ENCODE data around the gene CR1.
"Not testable (repeated sequence)": the region's sequence is repeated elsewhere in the genome, so short reads cannot be mapped to it uniquely, and the experiment has no call there.

Gene CR1

GRCh38 chr1:207638487-207639145, 142.7 kb downstream of the CR1 start:
- in situ Hi-C loops (cut with HindIII; ENCODE audit: low sequenced_read_pairs) = not testable (repeated sequence)

GRCh38 chr1:207639362-207639761, 143.4 kb downstream of the CR1 start:
- in situ Hi-C loops (cut with HindIII; ENCODE audit: low sequenced_read_pairs) = not testable (repeated sequence)

- in situ Hi-C loops (cut with HindIII; ENCODE audit: low sequenced_read_pairs) = no loop called here
Measured at GRCh38 chr1:207644166-207644851, 148.4 kb downstream of the CR1 start.

- in situ Hi-C loops (cut with HindIII; ENCODE audit: low sequenced_read_pairs) = no loop called here
Measured at GRCh38 chr1:207644852-207645634, 149.1 kb downstream of the CR1 start, which contains the start of gene CR1L. Gene CR1L (plus strand): TSS chr1:207645133. CDS start chr1:207645234, 101 bp downstream.

- in situ Hi-C loops (cut with HindIII; ENCODE audit: low sequenced_read_pairs) = no loop called here
Measured at GRCh38 chr1:207645635-207646081, 149.7 kb downstream of the CR1 start.

- in situ Hi-C loops (cut with HindIII; ENCODE audit: low sequenced_read_pairs) = no loop called here
Measured at GRCh38 chr1:207646171-207646570, 150.2 kb downstream of the CR1 start.

- in situ Hi-C loops (cut with HindIII; ENCODE audit: low sequenced_read_pairs) = no loop called here
Measured at GRCh38 chr1:207646944-207647579, 151.1 kb downstream of the CR1 start.

GRCh38 chr1:207647671-207648333, 151.8 kb downstream of the CR1 start:
- in situ Hi-C loops (cut with HindIII; ENCODE audit: low sequenced_read_pairs) = no loop called here

- in situ Hi-C loops (cut with HindIII; ENCODE audit: low sequenced_read_pairs) = no loop called here
Measured at GRCh38 chr1:207648334-207649209, 152.6 kb downstream of the CR1 start.

- in situ Hi-C loops (cut with HindIII; ENCODE audit: low sequenced_read_pairs) = no loop called here
Measured at GRCh38 chr1:207649210-207649753, 153.3 kb downstream of the CR1 start.

- in situ Hi-C loops (cut with HindIII; ENCODE audit: low sequenced_read_pairs) = no loop called here
Measured at GRCh38 chr1:207649865-207650580, 154.1 kb downstream of the CR1 start.

- in situ Hi-C loops (cut with HindIII; ENCODE audit: low sequenced_read_pairs) = no loop called here
Measured at GRCh38 chr1:207651583-207651982, 155.6 kb downstream of the CR1 start.

GRCh38 chr1:207654320-207654719, 158.4 kb downstream of the CR1 start:
- in situ Hi-C loops (cut with HindIII; ENCODE audit: low sequenced_read_pairs) = no loop called here

- in situ Hi-C loops (cut with HindIII; ENCODE audit: low sequenced_read_pairs) = no loop called here
Measured at GRCh38 chr1:207658408-207658807, 162.5 kb downstream of the CR1 start.

- in situ Hi-C loops (cut with HindIII; ENCODE audit: low sequenced_read_pairs) = no loop called here
Measured at GRCh38 chr1:207658904-207659485, 163.0 kb downstream of the CR1 start.

GRCh38 chr1:207659545-207660153, 163.7 kb downstream of the CR1 start:
- in situ Hi-C loops (cut with HindIII; ENCODE audit: low sequenced_read_pairs) = no loop called here

- in situ Hi-C loops (cut with HindIII; ENCODE audit: low sequenced_read_pairs) = not testable (repeated sequence)
Measured at GRCh38 chr1:207661420-207661819, 165.5 kb downstream of the CR1 start.

GRCh38 chr1:207666342-207666741, 170.4 kb downstream of the CR1 start:
- in situ Hi-C loops (cut with HindIII; ENCODE audit: low sequenced_read_pairs) = no loop called here

Data from DLD1 (cell line).